AG09319 (cell line): ENCODE measurements around the gene STRA6.

ENCODE experiments used
- DNase-seq: peaks from one replicate; pipeline ENCODE4 v3.0.0-alpha.2; 2010; ENCODE audit warnings: low read depth; ENCODE audit errors: extremely low read depth
- TF ChIP-seq, protein P1 (sequence below): IDR thresholded peaks from 2 replicates; pipeline ENCODE4 v1.5.1; 2011; ENCODE audit warnings: low read depth, mild to moderate bottlenecking, inconsistent platforms, low read length, moderate library complexity

STRA6 gene

DNA sequence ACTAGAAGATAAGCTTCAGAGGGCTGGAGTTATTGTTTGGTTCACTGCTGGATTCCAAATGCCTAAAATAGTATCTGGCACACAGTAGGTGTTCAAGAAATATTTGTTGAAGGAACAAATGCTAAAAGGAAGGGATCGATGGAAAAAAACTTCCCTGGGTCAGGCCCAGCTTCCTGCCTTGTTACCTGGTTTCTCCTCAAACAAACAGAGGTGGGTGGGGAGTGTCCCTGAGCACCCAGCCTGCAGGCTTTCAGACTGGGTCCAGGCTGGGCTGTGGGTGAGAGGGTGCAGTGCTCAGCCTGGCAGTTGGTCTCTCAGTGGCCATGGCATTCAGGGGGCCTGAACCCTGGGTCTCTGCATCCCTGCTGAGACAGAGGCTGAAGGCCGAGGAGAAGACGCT lies 14.4 kb upstream of the STRA6 start:
- TF ChIP-seq, protein P1, sequence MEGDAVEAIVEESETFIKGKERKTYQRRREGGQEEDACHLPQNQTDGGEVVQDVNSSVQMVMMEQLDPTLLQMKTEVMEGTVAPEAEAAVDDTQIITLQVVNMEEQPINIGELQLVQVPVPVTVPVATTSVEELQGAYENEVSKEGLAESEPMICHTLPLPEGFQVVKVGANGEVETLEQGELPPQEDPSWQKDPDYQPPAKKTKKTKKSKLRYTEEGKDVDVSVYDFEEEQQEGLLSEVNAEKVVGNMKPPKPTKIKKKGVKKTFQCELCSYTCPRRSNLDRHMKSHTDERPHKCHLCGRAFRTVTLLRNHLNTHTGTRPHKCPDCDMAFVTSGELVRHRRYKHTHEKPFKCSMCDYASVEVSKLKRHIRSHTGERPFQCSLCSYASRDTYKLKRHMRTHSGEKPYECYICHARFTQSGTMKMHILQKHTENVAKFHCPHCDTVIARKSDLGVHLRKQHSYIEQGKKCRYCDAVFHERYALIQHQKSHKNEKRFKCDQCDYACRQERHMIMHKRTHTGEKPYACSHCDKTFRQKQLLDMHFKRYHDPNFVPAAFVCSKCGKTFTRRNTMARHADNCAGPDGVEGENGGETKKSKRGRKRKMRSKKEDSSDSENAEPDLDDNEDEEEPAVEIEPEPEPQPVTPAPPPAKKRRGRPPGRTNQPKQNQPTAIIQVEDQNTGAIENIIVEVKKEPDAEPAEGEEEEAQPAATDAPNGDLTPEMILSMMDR = no peak
- DNase-seq = no peak

DNA sequence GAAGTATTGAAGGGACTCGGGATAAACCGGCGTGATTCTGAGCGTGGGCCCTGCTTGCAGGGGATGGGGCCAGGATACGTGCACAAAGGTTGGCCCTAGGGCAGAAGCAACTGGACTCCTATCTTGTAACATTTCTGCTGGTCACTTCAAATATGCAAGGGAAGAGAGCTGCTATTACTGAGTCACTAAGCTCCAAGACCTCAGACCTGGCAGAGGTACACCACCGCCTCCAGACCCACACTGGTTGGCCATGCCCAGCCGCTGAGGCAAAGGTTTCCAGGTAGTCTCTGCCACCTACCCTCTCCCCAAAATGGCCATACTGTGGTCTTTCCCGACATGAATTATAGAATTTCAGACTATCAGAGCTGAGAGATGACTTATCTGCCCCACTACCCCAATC lies 13.4 kb upstream of the STRA6 start:
- DNase-seq = no peak
- TF ChIP-seq, protein P1 = no peak

DNA sequence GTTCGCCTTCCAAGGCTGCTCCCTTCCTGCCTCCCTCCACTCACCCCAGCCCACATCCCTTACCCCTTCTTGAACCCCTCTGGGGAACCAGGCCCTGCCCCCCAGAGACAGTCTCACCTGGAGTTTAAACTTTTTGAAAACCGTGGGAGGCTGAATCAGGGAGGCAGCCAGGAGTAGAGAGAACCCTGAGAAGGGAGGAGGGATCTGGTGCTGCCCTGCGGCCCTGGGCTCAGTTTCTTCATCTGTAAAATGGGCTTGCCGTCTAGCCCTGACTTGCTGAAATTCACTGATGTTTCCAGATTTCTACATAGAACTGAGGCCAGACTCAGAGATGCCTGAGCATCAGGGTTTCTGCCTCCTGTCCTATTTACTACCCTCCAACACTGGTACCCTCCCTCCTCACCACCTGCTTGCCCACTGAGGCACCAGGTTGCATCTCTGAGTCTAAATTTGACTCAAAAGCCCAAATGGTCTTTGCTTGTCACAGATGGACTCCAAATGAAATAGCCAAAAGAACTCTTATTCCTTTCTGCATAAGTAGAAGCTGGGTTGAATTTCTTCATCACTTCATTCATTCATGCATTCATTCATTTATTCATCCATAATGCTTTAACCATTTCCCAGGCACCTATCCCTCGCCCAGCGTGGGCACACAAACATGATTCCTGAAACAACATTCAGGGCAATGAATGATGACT lies 11.9 kb upstream of the STRA6 start:
- no peak for DNase-seq
- TF ChIP-seq, protein P1 = no peak

DNA sequence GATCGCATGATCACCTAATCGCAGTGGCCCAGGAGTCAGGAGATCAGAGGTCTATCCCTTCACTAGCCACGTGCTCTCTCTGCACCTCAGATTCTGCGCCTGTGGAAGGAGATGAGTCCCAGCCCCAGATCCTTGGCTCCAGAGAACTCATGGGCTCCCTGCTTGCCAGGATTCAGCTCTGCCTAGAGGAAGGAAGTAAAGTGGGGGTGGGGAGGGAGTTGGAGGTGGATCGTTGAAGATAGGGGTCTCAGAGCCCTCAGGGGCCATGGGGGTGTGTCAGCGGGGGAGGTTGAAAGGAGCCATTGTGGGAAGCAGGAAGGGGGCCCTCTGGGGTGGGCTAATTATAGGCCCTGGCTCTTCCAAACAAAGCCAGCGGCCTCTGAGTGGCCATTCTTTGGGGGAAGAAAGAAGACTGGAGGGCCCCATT lies 11.3 kb upstream of the STRA6 start:
- DNase-seq = no peak
- TF ChIP-seq, protein P1 = no peak

DNA sequence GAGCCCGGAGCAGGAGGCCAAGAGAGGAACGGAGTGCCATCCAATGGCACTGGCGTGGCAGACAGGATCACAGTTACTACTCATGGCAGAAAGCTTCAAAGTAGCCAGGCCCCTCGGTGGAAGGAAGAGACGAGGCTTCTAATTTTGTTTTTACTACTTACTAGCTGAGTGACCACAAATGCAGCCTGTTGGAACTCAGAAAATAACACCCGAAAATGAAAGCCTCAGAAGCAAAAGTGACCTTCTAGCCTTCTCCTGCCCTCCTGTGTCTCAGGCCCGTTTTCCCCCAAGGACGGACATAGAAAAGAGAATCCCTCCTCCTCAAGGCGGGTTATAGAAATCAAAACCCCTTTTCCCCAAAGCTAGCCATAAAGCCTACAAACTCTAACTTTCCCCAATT lies 9.9 kb upstream of the STRA6 start:
- DNase-seq = no peak
- TF ChIP-seq, protein P1 = no peak

DNA sequence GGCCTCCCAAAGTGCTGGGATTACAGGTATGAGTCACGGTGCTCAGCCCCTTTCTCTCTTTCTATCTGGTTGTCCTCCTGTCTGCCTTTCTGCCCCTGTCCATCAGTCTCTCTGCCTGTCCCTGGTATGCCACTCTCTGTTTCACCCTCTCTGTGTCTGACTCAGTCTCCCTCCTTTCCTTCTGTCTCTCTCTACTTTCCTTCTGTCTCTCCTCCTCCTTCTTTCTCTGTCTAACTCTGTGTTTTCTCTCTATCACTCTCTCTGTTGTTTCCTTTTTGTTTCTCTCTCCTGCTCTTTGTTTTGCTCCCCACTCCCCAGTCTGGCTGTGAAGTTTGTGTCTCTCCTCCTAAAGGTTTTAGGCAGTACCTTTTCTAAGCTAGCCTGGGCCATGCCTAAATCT lies 9.1 kb upstream of the STRA6 start:
- TF ChIP-seq, protein P1 = no peak
- DNase-seq = no peak

DNA sequence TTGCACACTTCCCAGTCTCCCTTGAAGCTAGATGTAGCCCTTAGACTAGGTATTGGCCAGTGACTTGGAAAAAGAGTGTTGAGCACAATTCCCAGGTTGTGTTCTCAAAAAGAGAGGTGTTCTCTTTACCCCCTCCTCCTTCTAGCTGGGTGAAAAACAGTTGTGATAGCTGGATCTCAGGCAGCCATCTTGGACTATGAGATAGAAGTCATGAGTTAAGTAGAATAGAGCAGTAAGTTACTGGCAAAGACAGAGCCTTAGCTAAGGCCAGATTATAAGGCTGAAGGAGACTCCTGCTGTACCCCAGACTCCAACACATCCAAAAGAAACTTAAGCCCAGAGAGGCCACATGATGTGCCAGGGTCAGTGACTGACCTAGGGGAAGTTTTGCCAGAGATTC lies 8.1 kb upstream of the STRA6 start:
- no peak for DNase-seq
- TF ChIP-seq, protein P1 = no peak
